ENCODE results near the gene MCFD2. TPM values are rescaled to one million over a fixed set of nuclear protein-coding genes. Genes with fewer than 3 reads are reported as not detected.
A peak's percentile ranks its signal among the peaks of the same experiment; 100 is the strongest.

MCFD2 gene
- total RNA-seq, result 10 to 100 TPM; 48.3 to 52.6 TPM

GRCh38 chr2:46915281-46915810, at the start of gene MCFD2:
Gene MCFD2, minus strand, starts transcription at chr2:46915806. Its CDS starts 6,635 bp downstream, at chr2:46909171.
- Mint-ChIP-seq H3K4me3 (peak within 1 kb of the TSS; percentile 82), H3K36me3 (ENCODE audit: low read depth) (peaks cover 18% of the 10 kb centered on the region), H3K27ac (peak within 1 kb of the TSS; percentile 86), H3K27me3 (no peaks in the 10 kb centered on the region), H3K4me1 (peaks cover 55% of the 10 kb centered on the region), H3K9me3 (no peaks in the 10 kb centered on the region)
- ChIA-PET POLR2A (no interaction called here), CTCF (interaction anchor here (1.6 kb wide), 1 partner anchor 9 kb away, joined by 9 read pairs; no protein-coding TSS in a partner anchor)
- no peak for DNase-seq

DNA sequence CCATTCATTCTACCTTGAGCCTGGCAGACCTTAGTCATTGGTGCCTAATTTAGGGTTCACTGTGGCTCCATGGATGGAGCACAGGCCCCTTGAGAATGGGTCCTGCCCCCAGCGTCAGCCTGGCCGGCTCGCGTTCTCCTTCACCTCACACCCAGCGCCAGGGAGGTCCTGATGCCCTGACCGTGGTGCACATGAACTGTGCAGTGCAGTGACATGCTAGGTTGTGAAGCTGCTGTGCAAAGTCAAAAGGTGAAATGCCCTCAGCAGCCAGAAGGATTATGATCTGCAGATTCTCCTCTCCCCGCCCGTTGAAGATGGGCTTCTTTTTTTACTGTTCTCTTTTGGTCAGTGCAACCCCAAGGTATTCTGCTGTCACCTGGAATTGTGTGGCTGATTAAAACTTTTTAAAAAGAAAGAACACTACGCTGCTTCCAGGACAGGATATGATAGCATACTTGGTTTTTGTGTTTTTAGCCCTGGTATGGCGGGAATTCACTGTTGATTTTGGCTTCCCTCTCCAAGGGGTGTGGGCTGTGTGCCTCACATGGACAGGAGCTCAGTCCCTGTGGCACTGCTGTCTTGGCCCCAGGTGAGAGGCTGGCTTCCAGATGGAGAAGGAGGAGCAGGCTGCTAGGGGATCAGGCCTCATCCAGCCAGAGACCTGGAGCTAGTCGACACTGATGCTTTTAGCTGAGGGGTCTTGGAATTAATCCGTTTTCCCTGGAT, 49.4 kb upstream of the MCFD2 start:
- ChIA-PET POLR2A (interaction anchor here (1.5 kb wide), 1 partner anchor 17 kb away, joined by 4 read pairs; no protein-coding TSS in a partner anchor), CTCF (interaction anchor here (0.6 to 1.7 kb wide), 2 partner anchors 8 to 18 kb away, joined by 3 to 10 read pairs; no protein-coding TSS in a partner anchor)
- H3K27me3 Mint-ChIP-seq, result no peaks in the 10 kb centered on the region
- H3K4me3 Mint-ChIP-seq, result no peak overlapping the region
- H3K27ac Mint-ChIP-seq, result no peak overlapping the region
- DNase-seq, result no peak
- no peaks in the 10 kb centered on the region for H3K9me3 Mint-ChIP-seq
- peaks cover 21% of the 10 kb centered on the region for H3K4me1 Mint-ChIP-seq
- H3K36me3 Mint-ChIP-seq (ENCODE audit: low read depth), result peaks cover 28% of the 10 kb centered on the region

DNA sequence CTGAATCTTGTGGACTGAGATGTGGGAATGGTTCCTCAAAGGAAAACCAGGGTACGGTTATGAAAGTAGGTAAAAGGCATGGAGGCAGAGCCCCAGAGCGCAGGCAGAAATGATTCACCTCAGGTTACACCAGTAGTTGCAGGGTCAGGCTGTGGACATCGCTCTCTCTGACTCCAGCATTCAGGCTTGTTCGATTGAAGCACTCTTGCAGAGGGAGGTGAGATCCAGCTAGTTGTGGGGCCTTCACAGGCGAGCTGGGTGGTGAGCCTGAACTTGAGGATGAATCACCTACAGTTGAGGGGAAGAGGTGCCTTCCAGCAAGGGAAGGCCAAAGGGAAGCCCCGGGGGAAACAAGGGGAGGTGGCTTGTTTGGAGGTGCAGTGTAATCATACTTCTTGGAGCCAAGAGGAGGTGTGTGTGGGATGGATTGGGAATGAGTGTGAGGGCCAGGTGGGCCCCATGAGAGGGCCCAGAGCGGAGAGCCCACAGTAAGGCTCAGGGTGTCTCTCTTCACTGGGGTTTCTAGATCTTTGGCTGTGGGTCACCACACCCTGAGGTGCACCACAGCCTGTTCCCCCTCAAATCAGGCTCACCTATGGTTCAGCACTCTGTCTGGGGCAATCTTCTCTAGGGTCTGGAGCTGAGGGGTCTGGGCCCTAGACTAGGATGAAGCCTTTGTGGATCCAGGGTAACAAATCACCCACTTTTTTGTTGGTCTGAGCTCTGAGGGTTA, 48.5 kb upstream of the MCFD2 start:
- H3K27me3 Mint-ChIP-seq, result no peaks in the 10 kb centered on the region
- H3K4me1 Mint-ChIP-seq, result peaks cover 21% of the 10 kb centered on the region
- ChIA-PET POLR2A (interaction anchor here (0.6 to 1.5 kb wide), 2 partner anchors 18 to 161 kb away, joined by 4 to 5 read pairs; no protein-coding TSS in a partner anchor), CTCF (interaction anchor here (0.6 to 1.7 kb wide), 2 partner anchors 9 to 19 kb away, joined by 3 to 10 read pairs; no protein-coding TSS in a partner anchor)
- no peak overlapping the region for H3K4me3 Mint-ChIP-seq
- no peaks in the 10 kb centered on the region for H3K9me3 Mint-ChIP-seq
- H3K27ac Mint-ChIP-seq, result peak overlapping the region; percentile 48
- peaks cover 29% of the 10 kb centered on the region for H3K36me3 Mint-ChIP-seq (ENCODE audit: low read depth)
- no peak for DNase-seq

- no peaks in the 10 kb centered on the region for H3K27me3 Mint-ChIP-seq
- DNase-seq, result no peak
- H3K36me3 Mint-ChIP-seq (ENCODE audit: low read depth), result peaks cover 31% of the 10 kb centered on the region
- H3K9me3 Mint-ChIP-seq, result no peaks in the 10 kb centered on the region
- POLR2A ChIA-PET, result interaction anchor here (0.6 kb wide), 1 partner anchor 834 kb away, joined by 3 read pairs; no protein-coding TSS in a partner anchor
- CTCF ChIA-PET, result no interaction called here
- peak overlapping the region; percentile 14 for H3K27ac Mint-ChIP-seq
- H3K4me1 Mint-ChIP-seq, result peaks cover 18% of the 10 kb centered on the region
- H3K4me3 Mint-ChIP-seq, result no peak overlapping the region
Observed at GRCh38 chr2:46963210-46963609, 47.6 kb upstream of the MCFD2 start.

DNA sequence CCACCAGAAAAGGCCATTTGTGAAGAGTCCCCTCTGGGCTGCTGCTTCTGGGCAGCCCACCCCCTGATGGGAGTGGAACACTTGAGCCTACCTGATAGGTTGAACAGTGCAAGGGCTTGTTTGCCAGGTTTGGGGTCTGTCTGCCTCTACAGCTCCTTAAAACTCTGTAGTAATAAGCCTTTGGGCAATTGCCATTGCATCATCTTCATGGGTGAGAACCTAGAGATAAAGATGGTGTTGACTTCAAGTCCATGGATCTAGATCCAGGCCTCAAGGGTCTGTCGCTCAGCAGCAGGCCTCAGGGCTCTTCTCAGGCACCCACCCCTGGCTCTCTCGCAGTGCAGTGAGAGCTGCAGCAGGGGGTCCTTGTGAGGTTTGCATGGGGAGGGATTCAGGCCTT, 47.1 kb upstream of the MCFD2 start:
- Mint-ChIP-seq H3K4me1 (peaks cover 18% of the 10 kb centered on the region), H3K27ac (no peak overlapping the region), H3K36me3 (ENCODE audit: low read depth) (peaks cover 35% of the 10 kb centered on the region), H3K27me3 (no peaks in the 10 kb centered on the region), H3K4me3 (no peak overlapping the region), H3K9me3 (no peaks in the 10 kb centered on the region)
- DNase-seq, result no peak
- ChIA-PET POLR2A (interaction anchor here (0.6 kb wide), 1 partner anchor 834 kb away, joined by 3 read pairs; no protein-coding TSS in a partner anchor), CTCF (no interaction called here)

GRCh38 chr2:46960618-46961017, 45.0 kb upstream of the MCFD2 start:
- Mint-ChIP-seq H3K9me3 (no peaks in the 10 kb centered on the region), H3K36me3 (ENCODE audit: low read depth) (peaks cover 49% of the 10 kb centered on the region), H3K4me1 (peaks cover 14% of the 10 kb centered on the region), H3K4me3 (no peak overlapping the region), H3K27me3 (no peaks in the 10 kb centered on the region), H3K27ac (no peak overlapping the region)
- POLR2A ChIA-PET, result no interaction called here
- no peak for DNase-seq
- CTCF ChIA-PET, result interaction anchor here (1.4 kb wide), 1 partner anchor 12 kb away, joined by 3 read pairs; no protein-coding TSS in a partner anchor

- H3K4me1 Mint-ChIP-seq, result peaks cover 5% of the 10 kb centered on the region
- peaks cover 59% of the 10 kb centered on the region for H3K36me3 Mint-ChIP-seq (ENCODE audit: low read depth)
- ChIA-PET POLR2A (no interaction called here), CTCF (no interaction called here)
- H3K27me3 Mint-ChIP-seq, result no peaks in the 10 kb centered on the region
- no peaks in the 10 kb centered on the region for H3K9me3 Mint-ChIP-seq
- DNase-seq, result no peak
- H3K27ac Mint-ChIP-seq, result no peak overlapping the region
- no peak overlapping the region for H3K4me3 Mint-ChIP-seq
Observed at GRCh38 chr2:46958431-46959017, 42.9 kb upstream of the MCFD2 start.

DNA sequence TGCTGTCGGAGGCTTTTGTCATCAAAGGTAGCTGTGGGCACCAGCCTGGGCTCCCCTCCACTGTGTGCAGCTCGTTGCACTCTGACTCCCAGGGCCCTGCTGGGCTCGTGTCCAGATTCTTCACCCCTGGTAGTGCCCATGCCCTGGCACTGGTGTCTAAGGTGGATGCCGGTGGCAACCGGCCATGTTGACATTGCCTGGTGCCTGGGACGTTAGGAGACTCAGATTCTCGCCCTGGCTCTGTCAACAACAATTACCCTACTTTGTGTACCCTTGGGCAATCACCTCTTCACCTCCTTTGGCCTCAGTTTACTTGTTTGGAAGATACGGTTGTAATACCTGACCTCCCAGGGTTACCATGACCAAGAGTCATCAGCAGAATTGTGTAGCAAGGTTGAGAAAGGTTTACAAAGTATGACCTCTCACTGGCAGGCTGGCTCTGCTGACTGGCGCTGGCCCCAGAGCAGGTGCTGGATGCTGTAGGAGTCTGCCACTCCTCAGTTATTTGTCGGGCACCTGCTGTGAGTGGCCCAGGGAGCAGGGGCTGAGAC, 41.5 kb upstream of the MCFD2 start:
- Mint-ChIP-seq H3K27me3 (no peaks in the 10 kb centered on the region), H3K36me3 (ENCODE audit: low read depth) (peaks cover 58% of the 10 kb centered on the region), H3K4me3 (no peak overlapping the region), H3K27ac (no peak overlapping the region), H3K9me3 (no peaks in the 10 kb centered on the region), H3K4me1 (no peaks in the 10 kb centered on the region)
- no peak for DNase-seq
- ChIA-PET CTCF (no interaction called here), POLR2A (no interaction called here)

- H3K36me3 Mint-ChIP-seq (ENCODE audit: low read depth), result peaks cover 68% of the 10 kb centered on the region
- POLR2A ChIA-PET, result no interaction called here
Observed at GRCh38 chr2:46955764-46956163, 40.2 kb upstream of the MCFD2 start.

DNA sequence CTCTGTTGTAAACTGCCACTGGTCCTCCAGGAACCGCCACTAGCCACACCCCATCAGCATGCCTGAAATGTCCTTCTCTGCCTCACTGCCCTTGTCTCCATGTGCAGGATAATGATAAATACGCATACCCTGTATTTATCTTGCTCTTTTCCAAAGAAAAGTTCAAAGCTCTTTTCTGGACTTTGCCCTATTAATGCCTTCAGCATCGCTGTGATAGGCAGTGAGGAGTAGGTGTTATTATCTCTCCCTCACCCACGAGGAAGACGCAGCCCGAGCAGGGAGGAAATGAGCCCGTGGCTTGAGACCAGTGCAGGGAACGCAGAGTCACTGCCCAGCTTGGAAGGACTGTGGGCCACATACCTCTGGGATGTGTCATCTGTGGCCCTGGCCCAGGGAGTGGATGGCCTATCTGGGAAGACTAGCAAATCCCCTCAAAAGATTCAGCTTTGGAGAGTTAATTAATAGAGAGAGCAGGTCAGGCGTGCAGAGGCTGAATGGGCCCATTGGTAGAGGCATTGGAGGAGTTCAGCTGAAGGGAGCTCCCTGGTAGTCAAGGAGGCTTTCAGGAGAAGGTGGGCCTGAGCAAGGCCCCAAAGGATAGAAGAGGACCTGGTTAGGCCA, 39.5 kb upstream of the MCFD2 start:
- no peak overlapping the region for H3K4me3 Mint-ChIP-seq
- CTCF ChIA-PET, result interaction anchor here (0.9 to 1.4 kb wide), 3 partner anchors 13 to 19 kb away, joined by 3 to 4 read pairs (median 3); no protein-coding TSS in a partner anchor
- peaks cover 68% of the 10 kb centered on the region for H3K36me3 Mint-ChIP-seq (ENCODE audit: low read depth)
- no peak for DNase-seq
- peaks cover 18% of the 10 kb centered on the region for H3K4me1 Mint-ChIP-seq
- H3K9me3 Mint-ChIP-seq, result no peaks in the 10 kb centered on the region
- POLR2A ChIA-PET, result no interaction called here
- H3K27me3 Mint-ChIP-seq, result no peaks in the 10 kb centered on the region
- H3K27ac Mint-ChIP-seq, result no peak overlapping the region

More at GRCh38 chr2:46955764-46956163, 40.2 kb upstream of the MCFD2 start:
- Mint-ChIP-seq H3K4me3 (no peak overlapping the region), H3K27me3 (no peaks in the 10 kb centered on the region), H3K4me1 (peaks cover 12% of the 10 kb centered on the region), H3K9me3 (no peaks in the 10 kb centered on the region), H3K27ac (no peak overlapping the region)
- DNase-seq, result no peak
- CTCF ChIA-PET, result no interaction called here

GRCh38 chr2:46952171-46952570, 36.6 kb upstream of the MCFD2 start:
- Mint-ChIP-seq H3K27ac (no peak overlapping the region), H3K4me3 (no peak overlapping the region), H3K9me3 (no peaks in the 10 kb centered on the region), H3K27me3 (no peaks in the 10 kb centered on the region), H3K4me1 (peaks cover 34% of the 10 kb centered on the region), H3K36me3 (ENCODE audit: low read depth) (peaks cover 64% of the 10 kb centered on the region)
- ChIA-PET POLR2A (no interaction called here), CTCF (interaction anchor here (1.0 to 1.2 kb wide), 2 partner anchors 16 to 17 kb away, joined by 3 read pairs; no protein-coding TSS in a partner anchor)
- no peak for DNase-seq

All from activated CD4-positive, alpha-beta T cell treated with anti-CD3 and anti-CD28 coated beads, Interleukin-2, amount 10 ng/mL, durations not matched to agents 7 days and 5 days (primary cell).